GM19193 (cell line): ENCODE measurements around the gene OXER1.

Experiments
- POLR2A ChIP-seq: IDR thresholded peaks from 4 replicates; pipeline ENCODE4 v1.6.1; 2011; ENCODE audit not compliant: insufficient read depth, insufficient read length; ENCODE audit errors: extremely low read depth

OXER1 gene

DNA sequence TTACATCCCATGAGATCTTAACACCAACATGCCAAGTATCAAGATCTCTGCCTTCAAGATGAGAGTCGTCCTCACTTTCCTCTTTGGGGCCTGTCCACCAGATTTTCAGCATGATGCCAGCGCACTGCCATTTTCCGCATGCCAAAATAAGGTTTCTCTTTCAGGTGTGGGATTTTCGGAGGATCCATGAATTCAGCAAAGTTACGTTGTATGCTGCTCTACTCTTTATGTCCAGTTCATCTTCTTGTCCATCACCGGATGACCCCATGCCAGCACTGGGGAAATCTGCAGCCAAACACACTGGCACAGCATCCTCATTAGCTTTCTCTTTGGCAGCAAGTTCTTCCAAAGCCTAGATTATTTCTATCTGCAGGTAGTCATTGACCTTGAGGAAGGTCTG, 33.3 kb upstream of the OXER1 start:
- no peak for TF ChIP-seq POLR2A

DNA sequence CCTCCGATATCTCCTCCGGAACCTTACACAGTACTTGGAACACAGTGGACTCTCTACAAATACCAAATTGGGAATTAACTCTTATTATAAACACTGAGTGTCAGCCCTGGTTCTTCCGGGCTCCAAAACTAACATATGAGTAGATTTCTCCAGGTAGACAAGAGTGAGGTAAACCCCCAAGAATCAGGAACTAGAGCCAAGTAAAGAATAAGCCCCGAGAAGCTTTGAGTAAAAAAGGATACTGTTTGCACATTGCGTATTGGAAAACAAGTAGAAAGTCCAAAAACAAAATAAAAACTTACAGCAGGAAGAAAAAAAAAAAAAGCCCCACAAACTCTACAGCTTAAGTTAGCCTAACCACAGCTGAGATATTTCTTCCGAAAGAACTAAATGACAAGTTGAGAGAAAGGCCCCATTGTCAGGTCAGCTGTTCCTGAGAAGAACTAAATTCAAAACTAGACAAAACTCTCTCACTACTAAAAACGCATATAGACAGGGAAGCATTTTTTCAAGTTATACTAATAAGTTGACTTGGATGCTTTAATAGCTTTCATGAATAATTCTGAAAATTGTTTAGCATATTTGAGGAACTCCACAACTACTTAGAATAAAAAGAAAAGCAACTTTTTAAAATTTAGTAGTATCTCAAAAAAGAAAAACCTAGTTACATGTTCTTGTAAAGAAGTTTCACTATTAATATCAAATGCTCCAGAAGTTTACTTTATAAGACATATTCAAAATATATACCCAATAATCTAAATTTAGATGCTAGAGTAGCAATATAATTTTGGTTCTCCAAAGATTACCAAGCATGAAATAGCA, 32.7 kb upstream of the OXER1 start:
- TF ChIP-seq POLR2A: no peak

DNA sequence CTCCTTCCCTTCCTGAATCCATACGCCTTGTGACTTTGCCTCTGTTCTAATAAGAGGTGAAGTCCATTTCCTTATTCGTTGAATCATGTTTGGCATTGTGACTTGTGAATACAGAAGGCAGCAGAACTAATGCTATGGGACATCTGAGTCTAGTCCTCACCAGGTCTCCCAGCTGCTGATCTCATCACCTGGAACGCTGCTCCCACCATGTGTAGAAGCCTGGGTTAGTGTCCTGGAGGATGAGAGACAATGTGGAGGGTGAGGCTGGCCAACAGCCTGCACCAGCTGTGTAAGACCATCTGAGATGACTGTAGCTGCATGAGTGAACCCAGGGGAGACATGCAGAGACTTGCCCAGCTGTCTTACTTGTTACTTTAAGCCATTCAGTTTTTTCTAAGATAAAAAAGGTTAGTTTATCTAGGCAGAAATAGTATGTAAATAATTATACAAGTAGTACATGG, 31.9 kb upstream of the OXER1 start:
- peak; percentile 52 for TF ChIP-seq POLR2A

DNA sequence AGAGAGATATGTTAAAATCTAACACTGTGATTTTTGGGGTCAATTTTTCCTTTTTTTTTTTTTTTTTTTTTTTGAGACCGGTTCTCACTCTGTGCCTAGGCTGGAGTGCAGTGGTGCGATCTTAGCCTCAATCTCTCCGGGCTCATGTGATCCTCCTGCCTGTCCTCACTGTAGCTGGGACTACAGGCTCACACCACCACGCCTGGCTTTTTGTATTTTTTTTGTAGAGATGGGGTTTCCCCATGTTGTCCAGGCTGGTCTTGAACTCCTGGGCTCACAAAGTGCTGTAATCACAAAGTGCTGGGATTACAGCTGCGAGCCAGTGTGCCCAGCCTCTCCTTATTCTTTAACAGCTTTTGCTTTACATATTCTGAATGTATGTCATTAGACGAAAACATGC, 31.3 kb upstream of the OXER1 start:
- no peak for TF ChIP-seq POLR2A

DNA sequence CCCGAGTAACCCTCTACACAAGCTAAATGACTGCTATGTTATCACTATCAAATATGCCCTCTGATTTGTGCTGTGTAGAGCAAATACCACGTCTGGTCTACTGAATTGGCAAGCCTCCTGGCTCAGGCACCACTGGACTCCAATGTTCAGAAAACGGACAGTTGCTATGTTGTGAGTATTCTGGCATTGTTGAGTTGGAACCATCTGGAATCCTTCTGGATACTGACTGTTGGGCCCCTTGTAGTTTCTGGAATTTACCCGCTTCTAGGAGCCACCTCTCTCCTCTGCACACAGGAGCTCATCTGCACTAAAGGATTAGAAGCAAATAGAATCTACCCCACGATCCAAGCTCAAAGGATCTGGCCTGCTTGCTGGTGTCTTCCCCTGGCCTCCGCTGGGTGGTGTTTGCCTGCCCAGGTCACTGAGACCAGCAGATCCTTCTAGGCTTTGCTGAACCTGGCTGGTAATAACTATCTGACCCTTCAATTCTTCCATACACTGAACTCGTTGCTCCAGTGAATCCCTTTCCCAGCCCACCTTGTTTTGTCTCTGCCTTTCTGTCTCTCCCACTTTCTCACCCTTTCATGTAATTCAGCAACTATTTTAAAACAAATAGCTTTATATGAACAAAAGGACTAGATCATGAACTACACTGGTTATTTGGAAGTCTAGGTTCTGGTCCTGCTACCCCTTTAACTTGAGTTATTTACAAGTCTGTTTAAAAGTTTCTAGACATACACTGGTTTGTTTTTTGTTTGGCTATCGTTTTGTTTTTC, 30.5 kb upstream of the OXER1 start:
- no peak for TF ChIP-seq POLR2A

DNA sequence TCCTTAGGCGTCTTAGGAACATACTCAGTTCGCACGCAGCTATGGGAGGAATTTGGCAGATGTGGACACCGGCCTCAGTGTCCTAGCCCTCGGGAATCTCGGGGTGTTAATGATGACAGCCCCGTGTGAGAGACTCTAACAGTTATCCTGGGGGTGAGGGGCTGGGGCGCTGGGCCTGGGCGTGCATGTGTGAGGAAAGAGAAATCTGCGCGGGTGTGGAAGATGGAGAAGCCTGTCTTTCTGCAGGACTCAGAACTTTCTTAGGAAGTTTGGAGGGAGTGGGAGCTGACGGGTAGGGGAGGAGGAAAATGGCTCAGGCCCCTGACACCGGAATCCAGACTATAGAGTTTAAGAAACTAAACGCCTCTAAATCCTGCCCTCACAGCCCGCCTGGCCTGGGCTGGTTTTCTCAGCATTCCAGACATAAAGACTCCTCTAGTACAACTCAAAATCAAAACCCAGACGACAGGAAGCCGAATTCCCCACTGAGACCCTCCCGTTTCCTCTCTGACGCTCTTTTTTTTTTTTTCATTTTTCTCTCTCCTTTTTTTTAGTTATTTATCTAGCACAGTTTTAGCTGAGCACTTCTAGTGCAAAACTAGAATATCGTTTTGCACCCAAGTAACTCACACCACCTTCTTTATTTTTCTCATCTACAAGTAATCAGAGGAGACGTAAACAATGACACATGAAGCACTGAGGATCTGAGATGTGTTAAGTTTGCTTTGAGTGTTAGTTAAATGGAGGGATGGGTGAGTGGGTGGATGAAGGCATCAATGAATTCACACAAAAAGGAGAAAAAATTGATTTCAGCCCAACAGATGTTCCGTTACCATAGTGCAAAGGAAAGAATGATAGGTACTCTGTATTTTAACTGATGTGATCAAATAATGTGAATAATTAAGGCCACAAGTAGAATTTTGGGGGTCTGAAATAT, 29.7 kb upstream of the OXER1 start:
- no peak for TF ChIP-seq POLR2A

DNA sequence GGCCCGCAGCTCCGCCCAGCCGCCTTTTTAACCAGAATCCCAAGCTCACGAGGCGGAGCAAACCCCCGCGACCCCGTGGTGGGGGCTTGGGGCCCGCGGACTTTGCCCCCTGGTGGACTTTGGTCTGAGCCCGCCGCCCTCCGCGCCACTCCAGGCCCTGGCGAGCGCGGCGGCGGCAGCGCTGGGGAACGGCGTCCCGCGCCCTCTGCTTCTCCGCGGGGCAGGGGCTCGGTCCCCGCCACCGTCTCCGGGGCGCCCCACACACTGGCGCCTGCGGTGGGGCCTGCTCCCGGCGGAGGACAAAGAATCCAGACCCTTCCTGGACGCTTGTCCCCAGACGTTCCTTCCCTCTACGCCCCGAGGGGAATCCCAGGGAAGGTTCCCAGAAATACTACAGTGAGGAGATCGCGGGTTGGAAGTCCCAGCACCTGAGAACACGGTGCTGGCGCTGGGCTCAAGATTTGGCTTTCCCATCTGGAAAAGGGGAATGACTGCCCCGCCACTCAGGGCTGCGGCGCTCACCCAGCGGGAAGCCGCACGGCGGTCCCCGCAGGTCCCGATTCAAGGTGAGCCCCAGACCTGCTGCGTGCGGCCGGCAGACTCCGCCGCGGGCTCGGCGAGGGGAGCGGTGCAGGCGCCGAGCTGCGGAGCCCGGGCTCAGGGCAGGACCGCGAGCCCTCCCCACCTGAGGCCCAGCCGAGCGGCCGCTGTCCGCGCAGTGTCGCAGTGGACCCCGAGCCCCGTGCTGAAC, 28.8 kb upstream of the OXER1 start, which contains the start of gene HAAO:
HAAO (minus strand) TSS at position 1 of the 751 bp plus-strand sequence. CDS start 47 bp downstream, outside the sequence.
- peak; percentile 74 for TF ChIP-seq POLR2A

DNA sequence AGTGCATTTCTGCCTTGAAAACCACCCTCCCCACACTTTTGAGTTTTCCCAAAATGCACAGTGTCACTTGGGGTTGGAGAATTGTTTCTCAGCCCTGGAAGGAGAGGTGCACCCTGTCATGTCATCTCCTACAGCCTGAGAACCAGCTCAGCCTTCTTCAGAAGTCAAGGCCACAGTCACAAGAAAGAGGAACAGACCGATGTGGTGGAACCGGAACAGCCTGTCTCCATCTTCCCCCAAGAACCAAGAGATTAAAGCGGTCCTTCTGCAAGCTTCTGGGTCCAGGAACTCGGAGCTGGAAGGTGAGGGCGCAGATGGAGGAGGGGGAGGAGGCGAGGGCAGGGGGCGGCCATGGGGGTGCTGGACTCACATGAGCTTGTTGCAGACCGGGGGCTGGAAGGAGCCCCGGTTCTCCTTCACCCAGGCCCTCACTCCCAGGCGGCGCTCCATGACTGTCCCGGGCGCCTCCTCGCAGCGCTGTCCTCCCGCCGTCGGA, 28.2 kb upstream of the OXER1 start:
- TF ChIP-seq POLR2A: peak; percentile 81

DNA sequence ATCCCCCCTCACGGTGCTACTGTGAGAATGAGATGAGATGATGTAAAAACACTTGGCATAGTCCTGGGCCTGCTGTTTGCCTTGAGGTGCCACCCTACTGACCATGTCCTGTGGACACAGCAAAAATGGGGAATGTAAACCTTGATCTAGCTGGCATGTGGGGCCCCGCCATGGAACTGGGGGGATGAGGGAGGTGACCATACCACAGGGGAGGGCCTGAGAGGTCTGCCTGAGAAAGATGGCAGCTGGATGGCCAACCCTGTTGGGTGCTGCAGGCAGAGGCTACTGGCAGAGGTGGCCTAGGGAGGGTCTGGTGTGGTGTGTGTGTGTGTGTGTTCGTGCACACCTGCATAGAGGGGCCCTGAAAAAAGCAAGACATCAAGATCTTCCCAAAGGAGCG, 27.7 kb upstream of the OXER1 start:
- no peak for TF ChIP-seq POLR2A

DNA sequence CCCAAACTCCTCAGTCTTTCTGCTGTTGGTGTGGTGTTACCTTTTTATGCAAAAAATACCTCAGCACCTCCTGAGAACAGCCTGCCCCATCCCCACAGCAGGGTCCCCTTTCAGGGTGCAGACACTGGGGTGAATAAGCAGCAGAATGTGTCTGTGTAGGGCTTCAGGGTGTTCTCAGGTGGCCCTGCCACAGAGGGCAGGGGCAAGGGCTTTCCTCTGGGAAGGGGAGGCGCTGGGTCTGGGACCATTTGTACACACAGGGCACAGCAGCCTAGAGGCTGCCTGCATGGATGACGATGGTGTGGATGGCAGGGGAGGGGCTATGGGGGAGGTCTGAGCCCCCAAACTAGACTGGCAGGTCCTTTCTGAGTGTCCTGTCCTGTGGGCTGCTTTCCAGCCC, 25.8 kb upstream of the OXER1 start:
- TF ChIP-seq POLR2A: no peak

DNA sequence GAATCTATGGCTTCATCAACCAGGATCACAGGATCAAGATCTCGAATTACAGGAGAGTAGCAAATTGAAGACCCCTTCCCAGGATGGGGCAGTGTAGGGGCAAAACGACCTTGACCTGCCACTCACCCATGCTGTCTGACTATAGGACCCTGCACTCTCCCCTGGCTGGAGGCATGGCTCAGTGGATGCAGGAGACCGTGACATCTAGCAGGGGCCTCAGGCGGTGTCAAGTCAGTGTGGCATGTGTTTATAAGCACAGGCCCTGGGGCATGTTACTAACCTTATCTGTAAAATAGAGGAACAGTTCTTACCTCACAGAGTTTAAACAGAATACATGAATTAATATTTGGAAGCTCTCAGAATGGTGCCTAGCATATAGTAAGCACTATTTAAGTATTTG, 24.9 kb upstream of the OXER1 start:
- no peak for TF ChIP-seq POLR2A

DNA sequence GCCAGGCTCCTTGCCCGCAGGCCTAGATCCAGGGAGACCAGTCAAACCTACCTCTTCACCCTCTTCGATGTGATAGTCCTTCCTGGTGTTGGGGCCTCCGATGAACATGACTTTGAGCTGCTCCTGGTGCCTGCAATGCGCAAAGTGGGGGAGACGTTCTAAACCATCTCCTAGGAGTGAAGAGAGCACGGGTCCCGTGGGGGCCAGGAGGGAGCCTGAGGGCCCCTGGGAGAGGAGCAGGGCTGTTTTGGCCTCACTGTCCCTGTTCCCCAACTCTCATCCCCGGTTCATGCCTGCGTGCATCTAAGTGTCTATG, 24.5 kb upstream of the OXER1 start:
- no peak for TF ChIP-seq POLR2A

DNA sequence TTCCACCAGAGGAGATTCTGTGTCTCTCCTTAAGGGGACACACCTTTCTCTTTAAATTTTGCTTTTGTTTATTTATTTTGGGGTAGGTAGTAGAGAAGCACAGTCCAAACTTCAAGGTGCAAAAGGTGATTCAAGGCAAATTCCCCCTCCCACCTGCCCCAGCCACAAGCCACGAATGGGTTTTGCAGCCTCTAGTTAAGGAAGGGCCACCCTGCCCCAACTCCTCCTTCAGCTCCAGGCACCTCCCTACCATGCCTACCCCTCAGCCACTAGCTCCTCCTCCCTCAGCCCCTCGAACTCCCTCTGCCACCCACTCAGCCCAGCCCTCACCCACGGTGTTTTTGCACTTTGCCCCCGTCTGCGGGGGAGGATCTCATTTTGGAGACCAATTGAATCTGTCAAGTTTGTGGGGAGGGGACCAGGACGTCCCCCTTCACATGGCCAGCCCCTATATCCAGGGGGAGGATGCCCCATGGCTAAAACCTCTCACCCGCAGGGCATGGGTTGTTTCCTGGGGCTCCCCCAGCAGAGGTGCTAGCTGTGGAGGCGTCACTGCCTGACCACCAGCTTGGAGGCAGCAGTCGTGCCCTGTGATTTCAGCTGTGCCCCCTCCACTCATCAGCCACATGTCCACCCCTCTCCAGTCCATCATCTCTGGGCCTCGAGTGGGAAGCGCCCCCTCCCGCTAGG, 24.0 kb upstream of the OXER1 start:
- TF ChIP-seq POLR2A: no peak

DNA sequence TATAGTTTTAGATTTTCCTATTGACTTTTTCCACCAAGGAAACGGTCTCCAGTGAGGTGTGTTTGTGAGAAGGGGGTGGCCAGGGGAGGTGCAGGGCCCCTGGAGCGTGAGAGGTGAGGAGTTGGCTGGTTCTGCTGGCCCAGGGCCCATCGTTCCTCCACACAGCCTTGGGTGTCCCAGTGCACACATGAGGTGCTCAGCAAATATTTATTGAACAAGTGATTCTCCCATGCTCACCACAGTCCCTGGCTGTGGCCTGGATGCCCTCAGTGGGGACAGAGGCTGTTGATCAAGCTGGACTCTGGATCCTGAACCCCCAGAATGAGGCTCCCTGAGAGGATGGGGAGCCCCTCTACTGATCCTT, 23.5 kb upstream of the OXER1 start:
- no peak for TF ChIP-seq POLR2A
